GM21717 (cell line): ENCODE measurements around the gene AFDN.

Experiments
- ATAC-seq: cut with Tn5 transposase; IDR thresholded peaks from one replicate; pipeline ENCODE4 v1.9.1; 2021; ENCODE audit warnings: mild to moderate bottlenecking, moderate library complexity; ENCODE audit not compliant: unreplicated experiment

The AFDN gene

DNA sequence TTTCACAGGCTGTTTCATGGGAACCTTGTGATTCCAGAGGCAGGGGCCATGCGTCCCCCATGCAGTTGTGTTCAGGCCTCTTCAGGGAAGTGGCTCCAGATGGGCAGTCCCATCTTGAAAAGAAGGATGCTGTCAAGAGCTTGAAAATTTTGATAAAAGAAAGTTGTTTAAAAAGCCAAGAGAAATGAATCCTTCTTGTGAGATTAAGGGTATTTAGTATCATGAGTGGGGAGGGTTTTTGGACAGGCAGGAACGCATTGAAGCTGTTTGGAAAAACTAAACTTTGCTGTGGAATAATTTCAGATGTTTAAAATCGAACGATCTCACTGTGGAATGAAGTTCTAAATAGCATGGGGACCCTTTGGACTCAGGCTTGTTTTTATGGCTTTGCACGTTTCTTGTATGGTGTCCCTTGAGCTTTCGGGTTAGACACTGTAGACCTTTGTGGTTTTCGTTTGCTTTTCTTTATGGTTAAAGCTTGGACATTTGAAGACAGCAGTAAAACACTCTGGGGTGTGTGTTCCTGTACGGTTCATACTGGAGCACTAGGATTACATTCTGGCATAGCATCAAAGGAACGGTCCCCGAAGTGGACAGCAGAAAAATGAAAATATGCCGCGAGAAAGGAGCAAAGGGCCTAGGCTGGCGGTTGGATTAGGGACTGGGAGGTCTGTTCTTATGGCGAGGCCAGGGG lies 188.9 kb downstream of the AFDN start:
- no peak for ATAC-seq

- ATAC-seq: no peak
Observed at GRCh38 chr6:168016176-168016620, 189.5 kb downstream of the AFDN start.

DNA sequence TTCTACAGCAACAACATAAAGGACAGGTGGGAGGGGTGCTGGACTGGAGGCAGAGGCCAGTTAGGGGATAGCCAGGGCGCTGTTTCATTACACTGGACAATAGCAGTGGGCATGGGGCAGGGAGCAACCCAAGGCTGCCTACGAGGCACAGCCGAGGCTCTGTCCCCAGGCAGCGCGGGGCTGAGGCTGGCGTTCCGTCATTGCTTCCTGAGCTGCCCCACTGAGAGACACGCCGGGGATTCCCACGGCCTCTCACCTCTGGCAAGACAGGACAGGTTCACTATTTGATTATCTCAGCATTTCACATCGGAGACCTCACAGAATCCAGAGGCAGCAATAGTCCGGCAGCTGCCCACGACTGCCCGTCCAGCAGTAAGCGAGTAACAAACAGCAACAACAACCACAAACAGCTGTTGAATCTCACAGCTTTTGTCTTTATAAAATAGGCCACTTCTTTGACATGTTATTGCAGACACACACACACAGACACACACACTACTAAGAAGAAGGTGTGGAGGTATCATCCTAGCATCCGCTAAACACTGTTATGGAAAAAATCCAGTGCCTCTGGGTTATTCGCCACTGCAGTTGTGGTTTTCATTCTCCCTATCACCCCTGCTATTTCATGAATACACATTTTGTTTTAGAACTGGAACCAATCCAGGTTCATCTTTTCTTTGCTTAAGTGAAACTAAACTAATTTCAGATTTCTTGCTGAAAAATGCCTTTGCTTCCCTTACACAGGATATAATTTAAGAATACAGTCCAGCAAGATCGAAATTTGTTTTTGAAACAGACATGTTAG lies 190.2 kb downstream of the AFDN start:
- ATAC-seq: no peak

- ATAC-seq: no peak
Observed at GRCh38 chr6:168017629-168018028, 190.9 kb downstream of the AFDN start.

GRCh38 chr6:168018664-168019063 lies 192.0 kb downstream of the AFDN start:
- no peak for ATAC-seq

- no peak for ATAC-seq
Observed at GRCh38 chr6:168020242-168020641, 193.5 kb downstream of the AFDN start.

DNA sequence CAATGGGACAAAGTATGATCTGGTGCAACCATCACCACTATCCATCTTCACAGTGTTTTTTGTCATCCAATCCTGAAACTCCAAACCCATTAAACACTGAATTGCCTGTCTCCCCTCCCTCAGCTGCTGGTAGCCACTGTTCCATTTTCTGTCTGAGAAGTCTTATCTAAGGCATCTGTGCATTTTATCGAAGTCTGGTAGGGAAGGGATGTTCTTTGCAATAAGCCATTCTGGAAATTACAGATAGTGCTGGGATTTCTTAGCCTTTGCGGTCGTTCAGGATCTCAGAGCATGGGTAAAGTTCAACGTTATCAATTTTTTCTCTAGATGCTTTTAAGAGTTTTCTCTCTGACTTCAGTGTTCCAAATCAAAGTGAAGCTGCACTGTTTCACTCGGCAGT lies 194.9 kb downstream of the AFDN start:
- no peak for ATAC-seq
